CD4-positive, alpha-beta T cell treated with Interleukin-15 for 1 hour (primary cell): ENCODE measurements around the gene C2orf66.

ENCODE experiments used
- DNase-seq: peaks from one replicate; pipeline ENCODE4 v3.0.0-alpha.2; 2020

Gene C2orf66

GRCh38 chr2:196758474-196759377, 50.4 kb downstream of the C2orf66 start:
- DNase-seq, result no peak
